K562 (cell line): ENCODE results near the gene COP1. TPM values are rescaled to one million over a fixed set of nuclear protein-coding genes. Genes with fewer than 3 reads are reported as not detected.

Experiments used
- ATAC-seq: fragments of 200-7000 bp; cut with Tn5 transposase; 3 replicates; pipeline ENCODE4 v1.9.1; 2020; ENCODE audit warnings: moderate library complexity
- BruUV-seq: library from RNA; stranded (reverse); fragments of 400-500 nt; replicated peaks from 2 replicates; lab custom pipeline; 2021; lab: Mats Ljungman, UMichigan
- CTCF ChIA-PET: fragments of 300-600 bp; formaldehyde crosslinking; extraction: SDS; loops from one replicate; lab custom pipeline; 2021; ENCODE audit warnings: low intra/inter-chr PET ratio; lab: Yijun Ruan, JAX
- POLR2A ChIA-PET: fragments of 300-600, 350-650 bp; sonication (Branson Sonifier 250); formaldehyde crosslinking; extraction: SDS; loops from one replicate; lab custom pipeline; 2021; ENCODE audit warnings: antibody characterized with exemption, inconsistent platforms; lab: Yijun Ruan, JAX
- DNase-seq, 4 experiments: peaks; one replicate each; pipeline versions ENCODE4 v3.0.0 to v3.0.0-alpha.2; 2011 to 2018; ENCODE audit warnings: low spot score in 3 of 4, mixed read lengths in 3 of 4; ENCODE audit errors: extremely low read depth in 1 of 4
- FAIRE-seq: peaks from 2 replicates; lab custom pipeline; 2011; peaks lifted over from hg19 to GRCh38; lab: Jason Lieb, UNC
- H2AFZ ChIP-seq: 2 replicates; pipeline ENCODE4 v1.6.0; 2011; ENCODE audit warnings: low read depth, low read length, control low read depth, inconsistent platforms
- H3K27ac ChIP-seq: fragments of 200-600 bp; 3 replicates; pipeline ENCODE4 v1.8.0; 2011; ENCODE audit warnings: low read depth, mild to moderate bottlenecking, control low read depth, inconsistent platforms, low read length, moderate library complexity, mixed read lengths; ENCODE audit errors: extremely low read depth
- H3K27me3 ChIP-seq, 2 experiments: fragments of 300-600 bp in 1 of 2; 2 replicates in 1 of 2; 3 replicates in 1 of 2; pipeline versions ENCODE4 v1.6.0 to v1.8.0; 2011; ENCODE audit warnings: inconsistent platforms in 2 of 2, low read length in 2 of 2, mild to moderate bottlenecking in 1 of 2, mixed read lengths in 1 of 2, moderate library complexity in 1 of 2; ENCODE audit not compliant: control insufficient read depth in 2 of 2, insufficient read depth in 2 of 2
- H3K36me3 ChIP-seq: fragments of 300-600 bp; 3 replicates; pipeline ENCODE4 v1.8.0; 2011; ENCODE audit warnings: mild to moderate bottlenecking, low read length, inconsistent platforms; ENCODE audit not compliant: control insufficient read depth, insufficient read depth
- H3K4me1 ChIP-seq, 2 experiments: fragments of 200-600 bp in 1 of 2; replicated peaks in 1 of 2; 2 replicates in 1 of 2; 3 replicates in 1 of 2; pipeline versions ENCODE4 v1.5.1 to v1.8.0; 2011; ENCODE audit warnings: inconsistent platforms in 2 of 2, low read length in 2 of 2, mild to moderate bottlenecking in 1 of 2, mixed read lengths in 1 of 2, moderate library complexity in 1 of 2; ENCODE audit not compliant: control insufficient read depth in 2 of 2, insufficient read depth in 2 of 2
- H3K4me2 ChIP-seq: 2 replicates; pipeline ENCODE4 v1.6.1; 2011; ENCODE audit warnings: low read length, control low read depth, inconsistent platforms, mixed read lengths; ENCODE audit not compliant: insufficient read depth
- H3K4me3 ChIP-seq: fragments of 200-600 bp; sonication (generic), shearing (Covaris generic); 2 replicates; pipeline ENCODE4 v1.5.1; 2016; ENCODE audit warnings: control low read depth, inconsistent platforms
- H3K79me2 ChIP-seq: fragments of 200-600 bp; 3 replicates; pipeline ENCODE4 v1.8.0; 2011; ENCODE audit warnings: low read length, inconsistent platforms; ENCODE audit not compliant: control insufficient read depth, insufficient read depth
- H3K9ac ChIP-seq, 2 experiments: 2 replicates each; pipeline versions ENCODE4 v1.6.0 to v1.6.1; 2011; ENCODE audit warnings: low read depth in 2 of 2, low read length in 2 of 2, control low read depth in 1 of 2, inconsistent platforms in 1 of 2, mild to moderate bottlenecking in 1 of 2, mixed read lengths in 1 of 2; ENCODE audit not compliant: insufficient read depth in 1 of 2
- H3K9me1 ChIP-seq: one replicate; pipeline ENCODE4 v1.6.0; 2011; ENCODE audit warnings: inconsistent platforms, mild to moderate bottlenecking, low read length, moderate library complexity; ENCODE audit not compliant: control insufficient read depth, insufficient read depth
- H3K9me3 ChIP-seq: replicated peaks from 2 replicates; pipeline ENCODE4 v1.5.1; 2011; ENCODE audit warnings: low read depth, low read length, inconsistent platforms; ENCODE audit not compliant: control insufficient read depth, insufficient read depth
- H4K20me1 ChIP-seq: replicated peaks from 2 replicates; pipeline ENCODE4 v1.6.1; 2011; ENCODE audit warnings: low read length, inconsistent platforms, mixed read lengths; ENCODE audit not compliant: control insufficient read depth, insufficient read depth
- C11orf30 ChIP-seq: fragments of 450-650 bp; IDR thresholded peaks from 2 replicates; pipeline ENCODE4 v1.6.1; 2016; ENCODE audit warnings: low read depth, mild to moderate bottlenecking
- CBX3 ChIP-seq, 2 experiments: IDR thresholded peaks; 1 replicate in 1 of 2; 2 replicates in 1 of 2; pipeline ENCODE4 v1.6.1; 2012; ENCODE audit warnings: inconsistent platforms in 2 of 2, low read length in 2 of 2, borderline replicate concordance in 1 of 2, control low read depth in 1 of 2
- CCNT2 ChIP-seq: IDR thresholded peaks from 2 replicates; pipeline ENCODE4 v1.6.1; 2011; ENCODE audit warnings: borderline replicate concordance, low read depth, mild to moderate bottlenecking, moderate library complexity, mixed read lengths, low read length; ENCODE audit not compliant: insufficient read length; ENCODE audit errors: extremely low read depth
- HLTF ChIP-seq: fragments of 450-650 bp; IDR thresholded peaks from 2 replicates; pipeline ENCODE4 v1.6.1; 2016
- WHSC1 ChIP-seq: IDR thresholded peaks from one replicate; pipeline ENCODE4 v1.6.1; 2012; ENCODE audit warnings: low read length, control low read depth, inconsistent platforms
- ZNF316 ChIP-seq: fragments of 450-650 bp; IDR thresholded peaks from 2 replicates; pipeline ENCODE4 v1.6.1; 2016
- ZNF589 ChIP-seq: fragments of 200-800 bp; sonication (Bioruptor generic); IDR thresholded peaks from 2 replicates; pipeline ENCODE4 v1.6.1; 2016; ENCODE audit warnings: low read depth, missing genetic modification characterization, missing compliant biosample characterization
- WGBS: fragments of 100-300 bp; shearing (Covaris generic); methylation state at CpG from one replicate; pipeline ENCODE4 v1.1.6; 2016; ENCODE audit warnings: low coverage, mixed read lengths; ENCODE audit not compliant: insufficient coverage; ENCODE audit errors: missing lambda C conversion rate; 5-methylcytosine and 5-hydroxymethylcytosine counted together
- in situ Hi-C: fragments of 300-500 bp; cut with MboI; formaldehyde crosslinking; loops from 4 replicates; pipeline ENCODE4 v1.15.0; 2018; ENCODE audit warnings: inconsistent platforms, mixed read lengths
- intact Hi-C: fragments of 100-400 bp; cut with micrococcal nuclease; formaldehyde crosslinking; loops from 2 replicates; pipeline ENCODE4 v1.14.2; 2022
- polyA plus RNA-seq, 8 experiments: library from polyadenylated mRNA; depleted of rRNA in 4 of 8; stranded (reverse) in 5 of 8; unstranded in 3 of 8; fragments of >200 nt; fragmentation: Nextera tagmentation in 2 of 8; fragmentation: Illumina TruSeq in 1 of 8; extraction: Ambion mirVana in 2 of 8; extraction: Trizol in 1 of 8; gene quantifications; 2 replicates each; pipeline versions ENCODE4 v1.2.1 to v1.2.3, GENCODE V29; 2011 to 2014; ENCODE audit warnings: inconsistent platforms in 1 of 8, missing spikeins in 1 of 8
- total RNA-seq, 7 experiments: library from RNA; depleted of rRNA in 6 of 7; stranded (reverse); fragments of >200 nt in 6 of 7; fragmentation: Illumina TruSeq in 2 of 7; extraction: Trizol in 2 of 7; gene quantifications; 2 replicates each; pipeline versions ENCODE4 v1.2.1 to v1.2.3, GENCODE V29; 2011 to 2021; ENCODE audit warnings: low replicate concordance in 1 of 7
- TF ChIP-seq, protein P1 (sequence below): fragments of 450-650 bp; IDR thresholded peaks from 2 replicates; pipeline ENCODE4 v1.6.1; 2016; ENCODE audit warnings: mild to moderate bottlenecking
- TF ChIP-seq, protein P2 (sequence below): fragments of 450-650 bp; IDR thresholded peaks from 2 replicates; pipeline ENCODE4 v1.6.1; 2018; ENCODE audit warnings: mild to moderate bottlenecking, low read depth; ENCODE audit not compliant: partially characterized antibody
- TF ChIP-seq, protein P3 (sequence below), 2 experiments: fragments of 450-650 bp in 1 of 2; sonication (generic) in 1 of 2; formaldehyde crosslinking in 1 of 2; IDR thresholded peaks in 1 of 2; conservative IDR thresholded peaks in 1 of 2; 2 replicates each; pipeline versions ENCODE4 v1.6.1 to v1.8.1; 2016 to 2023; ENCODE audit warnings: mild to moderate bottlenecking in 2 of 2, moderate library complexity in 2 of 2, inconsistent platforms in 1 of 2, missing genetic modification reagents in 1 of 2
- TF ChIP-seq, protein P4 (sequence below): fragments of 250-450 bp; sonication (Bioruptor Pico); IDR thresholded peaks from 2 replicates; pipeline ENCODE4 v1.8.0; 2022; ENCODE audit warnings: moderate library complexity, mild to moderate bottlenecking, inconsistent platforms
- TF ChIP-seq, protein P5 (sequence below): fragments of 450-650 bp; formaldehyde crosslinking; IDR thresholded peaks from 2 replicates; pipeline ENCODE4 v1.4.0; 2020; ENCODE audit warnings: mild to moderate bottlenecking, moderate library complexity

Gene COP1
- total and polyA plus RNA-seq, 9 of the 15 experiments (the other 6 are each of a cell fraction or from before 2014, with no cell fraction given) = 25.8 to 77.7 (median 58.6) TPM

DNA sequence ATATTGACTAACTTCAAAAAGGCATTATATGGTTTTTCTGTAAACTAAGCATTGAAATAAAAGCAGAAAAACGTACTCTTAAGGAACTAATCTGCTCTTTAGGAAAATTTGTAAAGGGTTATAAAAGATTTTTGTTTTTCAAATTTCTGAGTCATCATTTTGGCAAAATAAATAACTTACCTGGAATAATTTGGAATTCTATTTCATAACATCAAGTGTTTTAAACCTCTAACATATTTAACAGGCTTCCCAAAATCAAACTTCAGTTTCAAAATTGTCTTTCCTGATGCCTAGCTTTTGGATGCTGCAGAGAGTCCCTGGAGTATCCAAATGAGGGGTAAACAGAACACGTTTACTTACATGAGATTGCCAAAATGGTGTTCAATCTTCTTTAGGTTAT, 108.5 kb downstream of the COP1 start:
- Histone ChIP-seq H3K4me2 (no peak overlapping the region), H3K9ac (no peak overlapping the region), H3K36me3 (peaks cover 23% of the 10 kb centered on the region; the same call in 2 of the 3 replicates), H2AFZ (no peak overlapping the region), H3K79me2 (no peaks in the 10 kb centered on the region), H3K27ac (no peak overlapping the region), H3K4me1 (no peaks in the 10 kb centered on the region), H3K4me3 (no peak overlapping the region), H3K27me3 (no peaks in the 10 kb centered on the region), H3K9me3 (peaks cover 18% of the 10 kb centered on the region; the same call in 1 of the 2 replicates), H3K9me1 (no peaks in the 10 kb centered on the region), H4K20me1 (no peaks in the 10 kb centered on the region)
- BruUV-seq = no TSS peak
- ATAC-seq (no peak), FAIRE-seq (no peak), DNase-seq (no peak)
- 74% methylated on average over 2 of the region's 2 CpGs for WGBS
- intact Hi-C loops (no loop called here), in situ Hi-C loops (no loop called here)
- CTCF ChIA-PET = no interaction called here
- POLR2A ChIA-PET = no interaction called here
- TF ChIP-seq, protein P1, sequence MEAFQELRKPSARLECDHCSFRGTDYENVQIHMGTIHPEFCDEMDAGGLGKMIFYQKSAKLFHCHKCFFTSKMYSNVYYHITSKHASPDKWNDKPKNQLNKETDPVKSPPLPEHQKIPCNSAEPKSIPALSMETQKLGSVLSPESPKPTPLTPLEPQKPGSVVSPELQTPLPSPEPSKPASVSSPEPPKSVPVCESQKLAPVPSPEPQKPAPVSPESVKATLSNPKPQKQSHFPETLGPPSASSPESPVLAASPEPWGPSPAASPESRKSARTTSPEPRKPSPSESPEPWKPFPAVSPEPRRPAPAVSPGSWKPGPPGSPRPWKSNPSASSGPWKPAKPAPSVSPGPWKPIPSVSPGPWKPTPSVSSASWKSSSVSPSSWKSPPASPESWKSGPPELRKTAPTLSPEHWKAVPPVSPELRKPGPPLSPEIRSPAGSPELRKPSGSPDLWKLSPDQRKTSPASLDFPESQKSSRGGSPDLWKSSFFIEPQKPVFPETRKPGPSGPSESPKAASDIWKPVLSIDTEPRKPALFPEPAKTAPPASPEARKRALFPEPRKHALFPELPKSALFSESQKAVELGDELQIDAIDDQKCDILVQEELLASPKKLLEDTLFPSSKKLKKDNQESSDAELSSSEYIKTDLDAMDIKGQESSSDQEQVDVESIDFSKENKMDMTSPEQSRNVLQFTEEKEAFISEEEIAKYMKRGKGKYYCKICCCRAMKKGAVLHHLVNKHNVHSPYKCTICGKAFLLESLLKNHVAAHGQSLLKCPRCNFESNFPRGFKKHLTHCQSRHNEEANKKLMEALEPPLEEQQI = 0 out of 2 replicates have a peak, but pooled peaks have one; percentile 31
- TF ChIP-seq, protein P2, sequence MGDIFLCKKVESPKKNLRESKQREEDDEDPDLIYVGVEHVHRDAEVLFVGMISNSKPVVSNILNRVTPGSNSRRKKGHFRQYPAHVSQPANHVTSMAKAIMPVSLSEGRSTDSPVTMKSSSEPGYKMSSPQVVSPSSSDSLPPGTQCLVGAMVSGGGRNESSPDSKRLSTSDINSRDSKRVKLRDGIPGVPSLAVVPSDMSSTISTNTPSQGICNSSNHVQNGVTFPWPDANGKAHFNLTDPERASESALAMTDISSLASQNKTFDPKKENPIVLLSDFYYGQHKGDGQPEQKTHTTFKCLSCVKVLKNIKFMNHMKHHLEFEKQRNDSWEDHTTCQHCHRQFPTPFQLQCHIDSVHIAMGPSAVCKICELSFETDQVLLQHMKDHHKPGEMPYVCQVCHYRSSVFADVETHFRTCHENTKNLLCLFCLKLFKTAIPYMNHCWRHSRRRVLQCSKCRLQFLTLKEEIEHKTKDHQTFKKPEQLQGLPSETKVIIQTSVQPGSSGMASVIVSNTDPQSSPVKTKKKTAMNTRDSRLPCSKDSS = peak; percentile 50
- TF ChIP-seq, protein P3, sequence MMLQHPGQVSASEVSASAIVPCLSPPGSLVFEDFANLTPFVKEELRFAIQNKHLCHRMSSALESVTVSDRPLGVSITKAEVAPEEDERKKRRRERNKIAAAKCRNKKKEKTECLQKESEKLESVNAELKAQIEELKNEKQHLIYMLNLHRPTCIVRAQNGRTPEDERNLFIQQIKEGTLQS (IDR thresholded peaks at IDR 0.05) = 0 out of 2 replicates have a peak, but pooled peaks have one; percentile 22
- TF ChIP-seq, protein P3 (CRISPR knock-in tag; conservative IDR thresholded peaks at IDR 0.05) = no peak
- TF ChIP-seq, protein P4, sequence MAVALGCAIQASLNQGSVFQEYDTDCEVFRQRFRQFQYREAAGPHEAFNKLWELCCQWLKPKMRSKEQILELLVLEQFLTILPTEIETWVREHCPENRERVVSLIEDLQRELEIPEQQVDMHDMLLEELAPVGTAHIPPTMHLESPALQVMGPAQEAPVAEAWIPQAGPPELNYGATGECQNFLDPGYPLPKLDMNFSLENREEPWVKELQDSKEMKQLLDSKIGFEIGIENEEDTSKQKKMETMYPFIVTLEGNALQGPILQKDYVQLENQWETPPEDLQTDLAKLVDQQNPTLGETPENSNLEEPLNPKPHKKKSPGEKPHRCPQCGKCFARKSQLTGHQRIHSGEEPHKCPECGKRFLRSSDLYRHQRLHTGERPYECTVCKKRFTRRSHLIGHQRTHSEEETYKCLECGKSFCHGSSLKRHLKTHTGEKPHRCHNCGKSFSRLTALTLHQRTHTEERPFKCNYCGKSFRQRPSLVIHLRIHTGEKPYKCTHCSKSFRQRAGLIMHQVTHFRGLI (CRISPR knock-in tag) = no peak
- peak; percentile 77; the same call in 1 of the 2 replicates for TF ChIP-seq HLTF
- peak; percentile 71 for TF ChIP-seq ZNF316
- TF ChIP-seq, protein P5, sequence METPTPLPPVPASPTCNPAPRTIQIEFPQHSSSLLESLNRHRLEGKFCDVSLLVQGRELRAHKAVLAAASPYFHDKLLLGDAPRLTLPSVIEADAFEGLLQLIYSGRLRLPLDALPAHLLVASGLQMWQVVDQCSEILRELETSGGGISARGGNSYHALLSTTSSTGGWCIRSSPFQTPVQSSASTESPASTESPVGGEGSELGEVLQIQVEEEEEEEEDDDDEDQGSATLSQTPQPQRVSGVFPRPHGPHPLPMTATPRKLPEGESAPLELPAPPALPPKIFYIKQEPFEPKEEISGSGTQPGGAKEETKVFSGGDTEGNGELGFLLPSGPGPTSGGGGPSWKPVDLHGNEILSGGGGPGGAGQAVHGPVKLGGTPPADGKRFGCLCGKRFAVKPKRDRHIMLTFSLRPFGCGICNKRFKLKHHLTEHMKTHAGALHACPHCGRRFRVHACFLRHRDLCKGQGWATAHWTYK (CRISPR knock-in tag) = no peak
- no peak for TF ChIP-seq ZNF589 (CRISPR knock-in tag)
- peak in 1 of 2 experiments; percentile 61; a peak in 1 of 3 replicates for TF ChIP-seq CBX3 (IDR thresholded peaks at IDR 0.05; ENCODE audit: borderline replicate concordance in 1 of 2, low read length in 2 of 2)
- no peak for TF ChIP-seq WHSC1
- TF ChIP-seq C11orf30 = 0 out of 2 replicates have a peak, but pooled peaks have one; percentile 38
- TF ChIP-seq CCNT2 = no peak
